ENCODE data around the gene KRT16.
"Not testable (repeated sequence)": the region's sequence is repeated elsewhere in the genome, so short reads cannot be mapped to it uniquely, and the experiment has no call there.

Gene KRT16

DNA sequence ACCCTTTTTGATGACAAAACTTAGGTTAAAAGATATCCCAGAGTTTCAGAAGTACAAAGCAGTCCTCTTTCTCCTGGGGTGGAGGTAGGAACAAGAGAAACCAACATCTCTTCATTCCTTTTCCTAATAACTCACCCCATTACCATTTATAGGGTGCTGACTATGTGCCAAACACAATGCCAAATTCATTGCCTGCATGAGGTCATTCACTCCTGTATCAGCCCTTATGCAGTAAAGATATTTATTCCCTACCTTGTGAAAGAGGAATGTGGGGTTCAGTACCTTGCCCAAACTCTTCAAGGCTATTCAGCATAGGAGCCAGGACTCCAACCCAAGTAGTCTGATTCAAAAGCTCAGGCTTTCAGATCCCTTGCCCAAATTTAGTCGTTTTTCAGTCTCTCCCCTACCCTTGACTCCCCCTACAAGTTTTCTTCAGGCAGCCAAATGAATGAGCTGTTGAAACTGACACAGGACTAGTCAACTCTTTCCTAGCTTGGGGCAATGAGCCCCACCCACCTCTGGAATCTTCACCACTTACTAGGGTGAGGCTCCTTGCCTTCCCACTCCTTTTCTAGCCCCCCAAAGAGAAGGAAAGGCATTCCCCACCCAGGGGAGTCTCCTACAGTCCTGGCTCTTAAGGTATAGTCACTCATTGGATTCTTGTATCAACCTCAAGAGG is 31.7 kb downstream of the KRT16 start:
- no peaks in the 10 kb centered on the region for H3K9me3 ChIP-seq (ENCODE audit: control extremely low read depth in 1 of 5, control insufficient read depth in 4 of 5, insufficient read depth in 2 of 5, low read depth in 1 of 5, low read length in 4 of 5)
- no peak overlapping the region for H3K27ac ChIP-seq (ENCODE audit: insufficient read depth in 1 of 2, low read depth in 1 of 2, low read length in 2 of 2, poor library complexity in 1 of 2, severe bottlenecking in 2 of 2)
- ChIA-PET CTCF (interaction anchor here (1.0 to 1.7 kb wide), 5 partner anchors 25 to 82 kb away, joined by 3 to 4 read pairs (median 3); no protein-coding TSS in a partner anchor), POLR2A (no interaction called here)
- peaks cover 0 to 2% (median 1%) of the 10 kb centered on the region in 4 experiments for H3K4me1 ChIP-seq (ENCODE audit: control extremely low read depth in 1 of 4, control insufficient read depth in 4 of 4, insufficient read depth in 4 of 4, low read length in 3 of 4)
- H3K4me3 ChIP-seq (ENCODE audit: control insufficient read depth in 1 of 7, extremely low read depth in 1 of 7, insufficient read depth in 4 of 7, low read depth in 2 of 7, low read length in 6 of 7) = no peak overlapping the region
- WGBS (ENCODE audit: insufficient coverage) = 100% methylated on average over 1 of the region's 1 CpG
- no peaks in the 10 kb centered on the region for H3K36me3 ChIP-seq (ENCODE audit: control insufficient read depth in 4 of 4, insufficient read depth in 4 of 4, low read length in 3 of 4)
- H3K27me3 ChIP-seq (replicated peaks in 2 of 5; ENCODE audit: control insufficient read depth in 4 of 5, insufficient read depth in 5 of 5, low read length in 4 of 5) = peaks cover 0 to 8% (median 0%) of the 10 kb centered on the region in 5 experiments
- DNase-seq = no peak

GRCh38 chr17:41580244-41580575 is 32.4 kb downstream of the KRT16 start:
- ChIA-PET POLR2A (no interaction called here), CTCF (interaction anchor here (1.4 to 1.8 kb wide), 2 partner anchors 22 to 32 kb away, joined by 5 to 6 read pairs; no protein-coding TSS in a partner anchor)
- H3K9me3 ChIP-seq (ENCODE audit: control extremely low read depth in 1 of 5, control insufficient read depth in 4 of 5, insufficient read depth in 2 of 5, low read depth in 1 of 5, low read length in 4 of 5) = no peaks in the 10 kb centered on the region
- H3K4me1 ChIP-seq (ENCODE audit: control extremely low read depth in 1 of 4, control insufficient read depth in 4 of 4, insufficient read depth in 4 of 4, low read length in 3 of 4) = peaks cover 0 to 2% (median 1%) of the 10 kb centered on the region in 4 experiments
- H3K27me3 ChIP-seq (replicated peaks in 2 of 5; ENCODE audit: control insufficient read depth in 4 of 5, insufficient read depth in 5 of 5, low read length in 4 of 5) = peaks cover 0 to 8% (median 0%) of the 10 kb centered on the region in 5 experiments
- no peak for DNase-seq
- H3K27ac ChIP-seq (ENCODE audit: insufficient read depth in 1 of 2, low read depth in 1 of 2, low read length in 2 of 2, poor library complexity in 1 of 2, severe bottlenecking in 2 of 2) = no peak overlapping the region
- H3K4me3 ChIP-seq (ENCODE audit: control insufficient read depth in 1 of 7, extremely low read depth in 1 of 7, insufficient read depth in 4 of 7, low read depth in 2 of 7, low read length in 6 of 7) = no peak overlapping the region
- H3K36me3 ChIP-seq (ENCODE audit: control insufficient read depth in 4 of 4, insufficient read depth in 4 of 4, low read length in 3 of 4) = no peaks in the 10 kb centered on the region
- WGBS (ENCODE audit: insufficient coverage) = 85% methylated on average over 2 of the region's 2 CpGs

GRCh38 chr17:41579484-41580243 is 32.9 kb downstream of the KRT16 start:
- H3K4me3 ChIP-seq (ENCODE audit: control insufficient read depth in 1 of 7, extremely low read depth in 1 of 7, insufficient read depth in 4 of 7, low read depth in 2 of 7, low read length in 6 of 7) = peak overlapping the region in 1 of 7 experiments; percentile 57
- peak; percentile 68 to 83 (median 77) for DNase-seq
- H3K9me3 ChIP-seq (ENCODE audit: control extremely low read depth in 1 of 5, control insufficient read depth in 4 of 5, insufficient read depth in 2 of 5, low read depth in 1 of 5, low read length in 4 of 5) = no peaks in the 10 kb centered on the region
- no peak overlapping the region for H3K27ac ChIP-seq (ENCODE audit: insufficient read depth in 1 of 2, low read depth in 1 of 2, low read length in 2 of 2, poor library complexity in 1 of 2, severe bottlenecking in 2 of 2)
- ChIA-PET POLR2A (no interaction called here), CTCF (interaction anchor here (1.3 to 1.8 kb wide), 4 partner anchors 21 to 69 kb away, joined by 3 to 6 read pairs (median 5); no protein-coding TSS in a partner anchor)
- peaks cover 0 to 8% (median 0%) of the 10 kb centered on the region in 5 experiments for H3K27me3 ChIP-seq (replicated peaks in 2 of 5; ENCODE audit: control insufficient read depth in 4 of 5, insufficient read depth in 5 of 5, low read length in 4 of 5)
- H3K4me1 ChIP-seq (ENCODE audit: control extremely low read depth in 1 of 4, control insufficient read depth in 4 of 4, insufficient read depth in 4 of 4, low read length in 3 of 4) = peaks cover 0 to 2% (median 1%) of the 10 kb centered on the region in 4 experiments
- WGBS (ENCODE audit: insufficient coverage) = 44% methylated on average over 14 of the region's 18 CpGs
- no peaks in the 10 kb centered on the region for H3K36me3 ChIP-seq (ENCODE audit: control insufficient read depth in 4 of 4, insufficient read depth in 4 of 4, low read length in 3 of 4)

GRCh38 chr17:41578971-41579370 is 33.6 kb downstream of the KRT16 start:
- H3K27me3 ChIP-seq (replicated peaks in 2 of 5; ENCODE audit: control insufficient read depth in 4 of 5, insufficient read depth in 5 of 5, low read length in 4 of 5) = peaks cover 0 to 8% (median 0%) of the 10 kb centered on the region in 5 experiments
- no peak overlapping the region for H3K4me3 ChIP-seq (ENCODE audit: control insufficient read depth in 1 of 7, extremely low read depth in 1 of 7, insufficient read depth in 4 of 7, low read depth in 2 of 7, low read length in 6 of 7)
- no peaks in the 10 kb centered on the region for H3K36me3 ChIP-seq (ENCODE audit: control insufficient read depth in 4 of 4, insufficient read depth in 4 of 4, low read length in 3 of 4)
- ChIA-PET POLR2A (no interaction called here), CTCF (interaction anchor here (1.1 to 1.8 kb wide), 7 partner anchors 21 to 84 kb away, joined by 3 to 6 read pairs (median 3); no protein-coding TSS in a partner anchor)
- no peak overlapping the region for H3K27ac ChIP-seq (ENCODE audit: insufficient read depth in 1 of 2, low read depth in 1 of 2, low read length in 2 of 2, poor library complexity in 1 of 2, severe bottlenecking in 2 of 2)
- DNase-seq = no peak
- H3K4me1 ChIP-seq (ENCODE audit: control extremely low read depth in 1 of 4, control insufficient read depth in 4 of 4, insufficient read depth in 4 of 4, low read length in 3 of 4) = peaks cover 0 to 2% (median 1%) of the 10 kb centered on the region in 4 experiments
- no peaks in the 10 kb centered on the region for H3K9me3 ChIP-seq (ENCODE audit: control extremely low read depth in 1 of 5, control insufficient read depth in 4 of 5, insufficient read depth in 2 of 5, low read depth in 1 of 5, low read length in 4 of 5)
- WGBS (ENCODE audit: insufficient coverage) = 91% methylated on average over 5 of the region's 5 CpGs

DNA sequence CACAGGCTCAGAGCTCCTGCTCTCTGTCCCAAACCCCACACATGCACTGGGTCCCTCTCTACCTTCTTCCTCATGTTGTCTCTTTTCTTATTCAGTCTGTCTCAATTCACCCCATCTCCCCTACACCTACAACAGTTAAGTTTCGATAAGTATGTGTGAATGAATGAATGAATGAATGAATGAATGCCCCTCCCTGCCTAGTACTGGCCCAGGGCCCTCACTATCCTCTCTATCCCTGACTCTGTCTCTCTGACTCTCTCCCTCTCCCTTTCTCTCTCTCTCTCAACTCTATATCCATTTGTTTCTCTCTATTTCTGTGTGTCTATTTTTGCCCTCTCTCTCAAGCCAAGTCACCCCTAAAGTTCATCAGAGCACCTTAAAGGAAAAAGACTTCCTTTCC is 34.0 kb downstream of the KRT16 start:
- DNase-seq = no peak
- H3K27me3 ChIP-seq (replicated peaks in 2 of 5; ENCODE audit: control insufficient read depth in 4 of 5, insufficient read depth in 5 of 5, low read length in 4 of 5) = peaks cover 0 to 8% (median 1%) of the 10 kb centered on the region in 5 experiments
- no peaks in the 10 kb centered on the region for H3K9me3 ChIP-seq (ENCODE audit: control extremely low read depth in 1 of 5, control insufficient read depth in 4 of 5, insufficient read depth in 2 of 5, low read depth in 1 of 5, low read length in 4 of 5)
- H3K36me3 ChIP-seq (ENCODE audit: control insufficient read depth in 4 of 4, insufficient read depth in 4 of 4, low read length in 3 of 4) = no peaks in the 10 kb centered on the region
- no peak overlapping the region for H3K27ac ChIP-seq (ENCODE audit: insufficient read depth in 1 of 2, low read depth in 1 of 2, low read length in 2 of 2, poor library complexity in 1 of 2, severe bottlenecking in 2 of 2)
- no peak overlapping the region for H3K4me3 ChIP-seq (ENCODE audit: control insufficient read depth in 1 of 7, extremely low read depth in 1 of 7, insufficient read depth in 4 of 7, low read depth in 2 of 7, low read length in 6 of 7)
- WGBS (ENCODE audit: insufficient coverage) = no CpG with 5 or more reads among the region's 1 CpG
- H3K4me1 ChIP-seq (ENCODE audit: control extremely low read depth in 1 of 4, control insufficient read depth in 4 of 4, insufficient read depth in 4 of 4, low read length in 3 of 4) = peaks cover 0 to 2% (median 1%) of the 10 kb centered on the region in 4 experiments
- ChIA-PET CTCF (interaction anchor here (1.1 to 1.8 kb wide), 6 partner anchors 24 to 84 kb away, joined by 3 to 6 read pairs (median 3); no protein-coding TSS in a partner anchor), POLR2A (no interaction called here)

GRCh38 chr17:41576740-41577139 is 35.8 kb downstream of the KRT16 start:
- POLR2A ChIA-PET; H3K4me1 ChIP-seq (ENCODE audit: control extremely low read depth in 1 of 4, control insufficient read depth in 4 of 4, insufficient read depth in 4 of 4, low read length in 3 of 4); H3K4me3 ChIP-seq (ENCODE audit: control insufficient read depth in 1 of 7, extremely low read depth in 1 of 7, insufficient read depth in 4 of 7, low read depth in 2 of 7, low read length in 6 of 7); H3K36me3 ChIP-seq (ENCODE audit: control insufficient read depth in 4 of 4, insufficient read depth in 4 of 4, low read length in 3 of 4); H3K9me3 ChIP-seq (ENCODE audit: control extremely low read depth in 1 of 5, control insufficient read depth in 4 of 5, insufficient read depth in 2 of 5, low read depth in 1 of 5, low read length in 4 of 5); H3K27ac ChIP-seq (ENCODE audit: insufficient read depth in 1 of 2, low read depth in 1 of 2, low read length in 2 of 2, poor library complexity in 1 of 2, severe bottlenecking in 2 of 2); DNase-seq: not testable (repeated sequence)
- CTCF ChIA-PET = interaction anchor here (1.6 kb wide), 1 partner anchor 28 kb away, joined by 4 read pairs; no protein-coding TSS in a partner anchor
- 100% methylated on average over 2 of the region's 4 CpGs for WGBS (ENCODE audit: insufficient coverage)
- H3K27me3 ChIP-seq (replicated peaks in 2 of 5; ENCODE audit: control insufficient read depth in 4 of 5, insufficient read depth in 5 of 5, low read length in 4 of 5) = peaks cover 0 to 18% (median 8%) of the 10 kb centered on the region in 5 experiments
